Stimulated activated CD4-positive, alpha-beta T cell treated with anti-CD3 and anti-CD28 coated beads, Interleukin-4, amount 100 ng/mL, for 24 hours (primary cell): Measurements from ENCODE around the gene GFPT1.
A peak's percentile ranks its signal among the peaks of the same experiment; 100 is the strongest.
"Not testable (repeated sequence)": the region's sequence is repeated elsewhere in the genome, so short reads cannot be mapped to it uniquely, and the experiment has no call there.

Source experiments
- DNase-seq: peaks from one replicate; pipeline ENCODE4 v3.0.0-alpha.2; 2020

GFPT1 gene

DNA sequence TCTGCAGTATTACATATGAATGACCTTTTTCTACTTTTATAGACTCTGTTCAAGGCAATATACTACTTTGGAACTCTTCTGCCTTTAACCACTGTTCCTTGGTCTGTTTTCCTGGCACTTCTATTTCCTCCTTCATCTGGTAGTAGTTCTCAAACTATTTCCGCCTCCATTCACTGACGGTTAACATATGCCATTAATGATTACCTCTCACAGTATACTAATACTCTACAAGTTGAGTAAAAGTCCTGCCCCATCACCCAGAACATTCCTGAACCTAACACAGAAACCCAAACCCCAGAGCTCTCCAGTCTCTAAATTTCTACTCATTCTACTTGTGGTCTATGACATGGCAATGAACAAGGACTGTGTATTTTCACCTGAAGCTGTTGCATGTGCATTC, 4.5 kb downstream of the GFPT1 start:
- DNase-seq: no peak

DNA sequence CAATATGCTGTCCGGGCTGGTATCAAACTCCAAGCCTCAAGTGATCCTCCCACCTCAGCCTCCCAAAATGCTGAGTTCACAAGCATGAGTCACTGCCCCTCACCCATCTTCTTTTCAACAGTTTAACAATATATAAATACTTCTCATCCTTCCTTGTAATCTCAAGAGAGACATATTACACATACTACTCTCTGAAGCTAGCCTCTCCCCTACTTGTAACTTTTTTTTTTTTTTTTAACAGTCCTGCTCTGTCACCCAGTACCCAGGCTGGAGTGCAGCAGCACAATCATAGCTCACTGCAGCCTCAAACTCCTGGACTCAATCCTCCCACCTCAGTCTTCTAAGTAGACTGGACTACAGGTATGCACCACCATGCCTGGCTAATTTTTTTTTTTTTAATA, 5.7 kb downstream of the GFPT1 start:
- peak; percentile 22 for DNase-seq

DNA sequence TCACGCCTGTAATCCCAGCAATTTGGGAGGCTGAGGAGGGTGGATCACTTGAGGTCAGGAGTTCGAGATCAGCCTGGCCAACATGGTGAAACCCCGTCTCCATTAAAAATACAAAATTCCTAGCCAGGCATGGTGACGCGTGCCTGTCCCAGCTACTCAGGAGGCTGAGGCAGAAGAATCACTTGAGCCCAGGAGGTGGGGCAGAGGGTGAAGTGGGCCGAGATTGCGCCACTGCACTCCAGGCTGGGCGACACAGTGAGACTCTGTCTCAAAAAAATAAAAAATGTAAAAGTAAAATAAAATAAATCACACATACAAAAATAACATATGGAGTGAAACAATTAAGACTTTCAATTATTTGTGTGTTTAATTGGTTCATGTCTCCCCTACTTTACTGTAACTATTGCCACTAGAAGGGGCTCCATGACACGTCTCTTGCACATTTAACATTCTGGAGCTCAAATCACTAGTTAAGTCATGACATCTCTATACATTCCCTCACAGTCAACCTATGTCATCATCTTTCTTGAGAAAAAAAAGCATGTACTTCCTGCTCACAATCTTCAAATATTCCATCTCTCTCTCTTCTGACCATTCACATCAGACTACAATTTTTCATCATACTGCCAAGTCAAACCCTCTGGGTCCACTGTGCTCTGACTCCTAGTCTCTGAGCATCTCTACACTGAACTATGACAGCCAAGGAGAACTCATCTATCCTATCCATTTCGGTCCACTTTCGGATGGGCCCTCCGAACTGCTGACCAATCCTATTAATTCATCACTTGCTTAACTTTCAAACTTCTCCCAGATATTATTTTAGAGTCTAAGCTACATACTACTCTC, 6.7 kb downstream of the GFPT1 start:
- no peak for DNase-seq

- no peak for DNase-seq
These were observed 10.6 kb downstream of the GFPT1 start for GRCh38 chr2:69376403-69376802.

GRCh38 chr2:69375494-69376353, 11.3 kb downstream of the GFPT1 start:
- DNase-seq: peak; percentile 12

GRCh38 chr2:69372767-69373166, 14.3 kb downstream of the GFPT1 start:
- no peak for DNase-seq

GRCh38 chr2:69369802-69370201, 17.2 kb downstream of the GFPT1 start:
- DNase-seq: no peak

- no peak for DNase-seq
These were observed 18.4 kb downstream of the GFPT1 start for GRCh38 chr2:69368588-69368987.

GRCh38 chr2:69359371-69359770, 27.7 kb downstream of the GFPT1 start:
- DNase-seq: no peak

- DNase-seq: no peak
These were observed 28.1 kb downstream of the GFPT1 start for GRCh38 chr2:69358914-69359313.

DNA sequence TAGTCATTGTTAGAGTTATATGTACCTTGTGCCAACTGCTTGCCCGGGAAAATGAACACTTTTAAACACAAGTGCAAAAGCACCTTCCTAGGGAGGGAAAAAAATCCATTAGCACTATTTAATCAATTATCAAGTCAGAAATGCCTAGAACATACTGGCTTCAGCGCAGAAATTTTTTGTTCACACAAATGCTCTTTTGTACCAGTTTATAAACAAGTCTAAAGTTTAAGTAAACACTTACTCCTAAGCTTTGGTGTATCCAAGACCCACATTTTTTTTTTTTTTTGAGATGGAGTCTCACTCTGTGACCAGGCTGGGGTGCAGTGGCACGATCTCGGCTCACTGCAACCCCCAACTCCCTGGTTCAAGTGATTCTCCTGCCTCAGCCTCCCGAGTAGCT, 30.6 kb downstream of the GFPT1 start:
- no peak for DNase-seq

DNA sequence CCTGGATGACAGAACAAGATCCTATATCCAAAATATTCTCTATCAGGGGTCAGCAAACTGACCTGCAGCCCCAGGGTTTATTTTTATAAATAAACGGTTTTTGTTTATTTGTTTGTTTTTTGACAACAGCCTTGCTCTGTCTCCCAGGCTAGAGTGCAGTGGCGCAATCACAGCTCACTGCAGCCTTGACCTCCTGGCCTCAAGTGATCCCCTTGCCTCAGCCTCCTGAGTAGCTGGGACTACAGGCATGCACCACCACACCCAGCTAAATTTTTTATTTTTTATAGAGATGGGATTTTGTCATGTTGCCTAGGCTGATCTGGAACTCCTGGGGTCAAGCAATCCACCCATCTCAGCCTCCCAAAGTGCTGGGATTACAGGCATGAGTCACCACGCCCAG, 32.1 kb downstream of the GFPT1 start:
- not testable (repeated sequence) for DNase-seq

- DNase-seq: no peak
These were observed 33.7 kb downstream of the GFPT1 start for GRCh38 chr2:69353360-69353759.

- DNase-seq: no peak
These were observed 38.2 kb downstream of the GFPT1 start for GRCh38 chr2:69348781-69349180.

- no peak for DNase-seq
These were observed 41.6 kb downstream of the GFPT1 start for GRCh38 chr2:69345434-69345833.

GRCh38 chr2:69344305-69344704, 42.7 kb downstream of the GFPT1 start:
- no peak for DNase-seq

- no peak for DNase-seq
These were observed 46.8 kb downstream of the GFPT1 start for GRCh38 chr2:69340101-69340775.

DNA sequence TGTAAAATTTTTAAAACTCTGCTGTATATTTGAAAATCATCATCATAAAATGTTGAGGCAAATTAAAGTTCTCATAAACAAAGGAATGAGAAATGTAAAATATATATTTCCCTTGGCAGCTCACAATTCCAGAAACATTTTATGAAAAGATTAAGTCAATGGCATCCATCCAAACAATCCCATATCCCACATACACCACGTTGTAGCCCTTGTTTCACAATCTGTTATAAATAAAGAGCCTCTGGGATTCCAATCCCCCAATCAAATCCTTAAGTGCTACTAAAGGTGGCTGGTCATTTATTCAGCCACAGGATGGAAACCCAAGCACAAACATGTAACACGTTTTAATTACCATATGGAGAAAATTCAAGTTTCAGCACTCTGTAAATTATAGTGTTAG, 51.7 kb downstream of the GFPT1 start:
- DNase-seq: no peak

- no peak for DNase-seq
These were observed 53.7 kb downstream of the GFPT1 start for GRCh38 chr2:69333352-69333751.

GRCh38 chr2:69330781-69331180, 56.2 kb downstream of the GFPT1 start:
- no peak for DNase-seq

GRCh38 chr2:69322631-69323030, 64.4 kb downstream of the GFPT1 start:
- no peak for DNase-seq

DNA sequence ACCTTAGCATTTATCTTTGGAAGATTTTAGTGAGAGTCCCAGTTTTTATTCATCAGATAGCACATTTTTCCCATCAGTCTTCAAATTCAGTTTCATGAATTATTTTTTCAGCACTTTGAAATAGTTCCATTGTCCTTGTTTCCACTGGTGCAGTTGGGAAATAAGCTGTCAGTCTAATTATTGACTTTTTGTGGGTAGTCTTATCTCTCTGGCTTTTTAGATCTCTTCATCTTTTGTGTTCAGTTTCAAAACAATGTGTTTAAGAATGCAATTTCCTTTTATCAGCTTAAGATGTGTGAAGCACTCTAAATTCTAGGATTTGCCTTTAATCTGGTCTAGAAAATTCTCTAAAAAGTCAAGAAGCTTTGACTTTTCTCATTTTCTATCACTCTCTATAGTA, 70.5 kb downstream of the GFPT1 start:
- no peak for DNase-seq

- no peak for DNase-seq
These were observed 71.8 kb downstream of the GFPT1 start for GRCh38 chr2:69315160-69315761.
